Measurements from ENCODE around the gene SIGLEC12.
A peak's percentile ranks its signal among the peaks of the same experiment; 100 is the strongest.

Gene SIGLEC12

GRCh38 chr19:51501594-51502263 lies at the start of gene SIGLEC12:
Gene SIGLEC12 (minus strand): TSS chr19:51501800. CDS start chr19:51501733, 67 bp downstream.
- no peak for DNase-seq

DNA sequence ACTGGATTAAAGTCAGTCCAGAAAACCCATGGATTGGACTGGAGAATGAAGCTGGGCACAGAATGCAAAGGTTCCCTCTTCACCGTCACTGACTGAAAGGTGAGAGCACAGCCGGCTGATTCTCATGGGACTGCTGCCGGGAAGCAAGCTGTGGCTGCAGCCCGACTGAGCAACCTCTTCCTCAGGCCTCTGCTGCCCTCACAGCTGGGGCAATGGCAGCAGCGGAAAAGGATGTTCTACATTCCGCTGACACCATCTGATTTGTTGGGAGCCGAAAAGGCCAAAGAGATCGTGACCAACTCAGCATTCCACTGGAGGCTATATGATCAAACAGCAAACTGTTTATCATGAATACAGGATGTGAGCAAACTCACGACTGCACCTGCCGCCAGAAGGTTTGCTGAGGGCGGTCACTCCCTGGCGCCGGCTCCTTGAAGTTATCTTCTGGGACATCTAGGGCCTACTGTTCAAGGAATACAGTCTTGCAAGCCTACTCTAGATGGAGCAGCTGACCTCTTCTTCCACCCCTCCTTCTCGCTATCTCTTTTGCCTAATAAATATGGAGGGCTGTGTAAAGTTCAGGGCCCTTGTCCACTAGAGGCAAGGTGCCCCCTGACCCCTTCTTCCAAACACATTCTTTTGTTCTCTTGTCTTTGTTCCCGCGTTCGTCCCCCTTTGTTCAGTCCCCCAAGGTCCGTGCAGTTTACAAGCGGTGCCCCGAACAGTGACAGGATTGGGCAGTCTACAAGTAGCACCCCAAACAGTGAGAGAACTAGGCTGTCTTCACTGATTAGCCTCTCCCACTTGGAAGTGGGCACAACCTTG lies 49.5 kb upstream of the SIGLEC12 start:
- DNase-seq, result peak; percentile 4

GRCh38 chr19:51549533-51550324 lies 48.1 kb upstream of the SIGLEC12 start:
- no peak for DNase-seq

DNA sequence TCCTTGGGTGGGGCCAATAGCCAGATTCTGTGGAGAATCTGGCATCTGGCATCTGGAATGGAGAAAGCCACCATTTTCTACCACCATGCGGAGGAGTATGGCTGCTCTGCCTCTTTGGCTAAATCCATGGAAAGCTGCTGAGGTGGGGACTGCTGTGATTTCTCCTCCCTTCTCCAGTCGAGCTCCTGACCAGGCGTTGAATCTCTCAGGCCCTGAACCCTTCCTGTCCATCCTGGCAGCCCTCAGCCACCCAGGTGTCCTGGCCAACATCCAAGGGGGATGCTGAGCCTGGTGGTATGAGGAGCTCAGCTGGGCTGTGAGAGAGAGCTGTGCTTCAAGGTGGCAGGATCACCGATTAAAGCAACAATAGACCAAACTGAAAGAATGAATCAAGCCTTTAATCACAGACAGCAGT lies 47.3 kb upstream of the SIGLEC12 start:
- no peak for DNase-seq

- DNase-seq, result no peak
Observed at GRCh38 chr19:51548213-51548651, 46.6 kb upstream of the SIGLEC12 start.

DNA sequence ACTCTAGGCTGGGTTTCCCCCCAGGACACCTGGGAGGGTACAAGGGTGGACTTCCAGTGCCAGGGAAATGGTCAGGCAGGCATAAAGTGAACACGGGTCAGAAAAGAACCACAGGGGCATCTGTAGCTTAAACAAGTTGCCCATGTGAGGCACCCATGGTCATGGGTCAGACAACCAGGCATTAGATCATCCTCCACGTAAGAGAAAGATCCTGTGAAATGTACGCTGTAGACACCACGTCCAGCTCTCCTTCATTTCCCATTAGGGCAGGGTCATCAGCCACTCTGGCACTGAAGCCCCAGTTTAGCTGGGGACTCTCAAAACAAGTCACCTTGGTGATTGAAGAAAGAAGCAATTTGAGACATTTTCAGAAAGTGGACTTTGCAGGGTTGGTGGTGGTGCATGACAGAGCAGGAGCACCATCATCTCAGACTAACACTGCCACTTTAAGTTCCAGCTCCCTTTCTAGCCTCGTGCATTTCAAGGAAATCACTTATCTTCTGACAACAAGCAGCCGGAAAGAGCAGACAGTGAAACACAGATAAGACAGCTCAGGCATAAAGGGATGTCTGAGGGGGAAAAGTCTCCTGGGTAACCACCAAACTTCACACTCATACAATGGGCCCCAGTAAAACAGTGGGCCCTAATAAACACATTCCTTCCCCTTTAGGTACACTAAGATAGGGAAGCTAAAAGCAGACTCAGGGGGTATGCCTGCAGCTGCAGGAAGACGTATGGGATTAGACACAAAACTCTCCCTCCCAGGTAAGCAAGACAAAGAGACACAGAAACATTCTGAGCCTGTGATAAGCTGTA lies 46.0 kb upstream of the SIGLEC12 start:
- no peak for DNase-seq

DNA sequence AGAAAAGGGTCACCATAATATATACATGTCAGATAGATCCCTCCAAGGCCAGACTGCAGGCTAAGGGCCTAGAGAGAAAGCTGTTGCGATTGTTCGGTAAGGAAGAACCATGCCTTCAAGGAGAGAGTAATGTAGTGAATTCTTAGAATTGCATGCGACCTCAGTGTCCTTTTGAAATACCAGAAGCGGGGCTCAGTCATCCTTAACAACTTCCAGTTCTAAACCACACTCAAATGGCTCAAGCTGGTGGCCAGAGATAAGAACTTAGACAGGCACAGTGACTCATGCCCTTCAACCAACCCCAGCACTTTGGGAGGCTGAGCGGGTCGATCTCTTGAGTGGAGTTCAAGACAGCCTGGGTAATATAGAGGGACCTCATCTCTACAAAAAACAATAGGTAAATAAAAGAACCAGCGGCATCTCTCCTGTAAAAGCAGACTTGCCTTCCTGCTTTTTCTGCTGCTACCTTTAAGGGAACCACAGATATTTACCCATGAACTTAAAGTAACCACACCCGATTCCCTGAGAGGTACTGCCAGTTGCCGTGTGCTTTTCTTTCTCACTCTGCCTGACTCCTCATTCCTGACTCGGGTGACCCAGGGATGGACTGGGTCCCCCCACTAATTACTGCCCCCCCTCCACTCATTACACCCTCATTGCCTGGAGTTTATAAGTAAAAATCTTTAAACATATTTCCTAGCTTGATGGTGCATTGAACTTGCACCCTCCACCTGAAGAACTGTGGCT lies 45.2 kb upstream of the SIGLEC12 start:
- DNase-seq, result no peak

DNA sequence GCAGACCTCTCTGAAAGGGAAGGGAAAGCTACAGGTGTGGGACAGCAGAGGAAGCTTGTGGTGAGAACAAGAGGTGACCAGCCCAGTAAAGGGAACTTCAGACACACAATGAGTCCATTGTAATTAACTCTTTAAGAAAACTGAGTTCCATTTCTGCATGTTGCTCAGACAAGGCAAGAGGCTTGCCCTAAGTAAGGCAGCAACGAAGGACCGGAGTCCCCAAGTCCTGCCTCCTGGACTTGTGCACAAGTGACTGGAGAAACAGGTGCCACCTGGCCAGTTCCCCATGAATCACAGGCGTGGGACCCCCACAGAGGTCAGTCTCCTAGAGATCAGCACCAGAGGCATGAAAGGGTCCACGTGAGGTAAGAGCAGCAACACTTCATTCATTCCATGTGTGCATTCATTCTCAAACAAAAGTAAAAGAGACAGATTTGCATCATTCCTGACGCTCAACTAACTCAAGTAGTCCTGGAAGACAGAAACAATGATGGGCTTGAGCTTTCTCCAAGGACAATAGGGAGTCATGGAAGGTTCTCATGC lies 44.6 kb upstream of the SIGLEC12 start:
- DNase-seq, result no peak

DNA sequence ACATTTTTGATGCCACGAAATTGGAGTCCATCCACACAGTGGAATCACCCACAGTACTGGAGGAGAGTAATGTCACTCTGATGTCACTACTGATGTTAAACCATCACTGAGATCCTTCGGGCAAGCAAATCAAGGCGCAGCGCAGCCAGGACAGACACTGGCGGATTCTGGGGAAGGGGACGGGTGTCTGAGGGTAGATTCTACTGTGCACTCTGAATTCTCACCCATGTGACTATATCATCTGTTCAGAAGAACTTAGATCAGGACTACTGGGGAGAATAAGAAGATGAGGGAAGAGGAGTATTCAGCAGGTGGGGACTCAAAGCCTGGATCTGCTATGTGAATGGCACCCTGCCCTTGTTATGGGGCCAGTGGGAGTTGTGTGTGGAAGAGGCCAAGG lies 42.4 kb upstream of the SIGLEC12 start:
- no peak for DNase-seq

DNA sequence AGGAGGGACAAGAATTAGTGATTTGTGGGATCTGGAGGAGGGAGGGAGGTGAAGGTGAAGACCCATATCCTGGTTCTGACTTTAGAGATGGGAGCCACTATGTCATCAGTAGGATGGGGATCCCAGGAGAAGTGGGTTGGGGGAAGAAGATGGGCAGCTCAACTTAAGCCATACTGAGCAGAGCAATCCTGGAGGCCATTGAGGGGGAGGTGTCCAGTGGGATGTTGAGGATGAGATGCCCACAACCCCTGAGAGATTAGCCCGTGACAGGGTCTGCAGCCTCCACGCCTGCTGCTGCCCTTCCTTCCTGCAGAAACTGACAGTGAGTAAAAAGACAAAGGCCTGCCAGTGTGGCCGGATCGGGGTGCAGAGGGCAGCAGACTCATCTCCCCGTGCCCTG lies 41.1 kb upstream of the SIGLEC12 start:
- DNase-seq, result no peak

GRCh38 chr19:51541458-51542357 lies 40.1 kb upstream of the SIGLEC12 start:
- DNase-seq, result no peak

GRCh38 chr19:51539821-51540366 lies 38.3 kb upstream of the SIGLEC12 start:
- no peak for DNase-seq

DNA sequence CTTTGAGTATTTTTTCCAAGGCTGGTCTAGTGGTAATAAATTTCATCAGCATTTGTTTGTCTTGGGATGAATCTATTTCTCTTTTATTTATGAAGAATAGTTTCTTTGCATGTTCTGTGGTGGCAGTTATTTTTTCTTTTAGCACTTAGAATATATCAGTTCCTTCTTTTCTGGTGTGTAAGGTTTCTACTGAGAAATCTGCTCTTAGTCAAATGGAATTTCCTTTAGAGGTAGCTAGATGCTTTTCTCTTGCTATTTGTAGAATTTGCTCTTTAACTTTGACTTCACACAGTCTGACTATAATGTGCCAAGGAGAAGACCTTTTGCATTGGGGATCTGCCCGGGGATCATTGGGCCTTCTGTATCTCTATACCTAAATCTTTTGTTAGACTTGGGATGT lies 33.9 kb upstream of the SIGLEC12 start:
- DNase-seq, result no peak

- no peak for DNase-seq
Observed at GRCh38 chr19:51531349-51532315, 30.0 kb upstream of the SIGLEC12 start, which contains the start of gene SIGLEC6. Gene SIGLEC6 (minus strand): TSS chr19:51531670. CDS start chr19:51531648, 22 bp downstream.

DNA sequence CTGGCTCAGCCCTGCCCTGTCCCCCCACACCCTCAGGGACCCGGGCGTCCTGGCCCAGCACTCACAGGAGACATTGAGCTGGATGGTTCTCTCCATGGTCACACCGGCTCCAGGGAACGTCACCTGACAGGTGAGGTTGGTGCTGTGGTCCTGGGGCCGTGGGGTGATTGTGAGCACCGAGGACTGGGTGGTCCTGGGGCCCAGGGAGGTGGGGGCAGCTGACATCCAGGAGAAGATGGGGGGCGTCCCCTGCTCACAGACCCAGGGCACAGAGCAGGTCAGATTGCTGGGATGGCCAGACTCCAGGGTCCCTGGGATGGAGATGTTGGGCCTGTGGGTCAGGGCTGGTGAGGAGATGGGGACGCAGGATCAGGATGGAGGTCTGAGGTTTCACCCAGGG lies 29.0 kb upstream of the SIGLEC12 start:
- no peak for DNase-seq

DNA sequence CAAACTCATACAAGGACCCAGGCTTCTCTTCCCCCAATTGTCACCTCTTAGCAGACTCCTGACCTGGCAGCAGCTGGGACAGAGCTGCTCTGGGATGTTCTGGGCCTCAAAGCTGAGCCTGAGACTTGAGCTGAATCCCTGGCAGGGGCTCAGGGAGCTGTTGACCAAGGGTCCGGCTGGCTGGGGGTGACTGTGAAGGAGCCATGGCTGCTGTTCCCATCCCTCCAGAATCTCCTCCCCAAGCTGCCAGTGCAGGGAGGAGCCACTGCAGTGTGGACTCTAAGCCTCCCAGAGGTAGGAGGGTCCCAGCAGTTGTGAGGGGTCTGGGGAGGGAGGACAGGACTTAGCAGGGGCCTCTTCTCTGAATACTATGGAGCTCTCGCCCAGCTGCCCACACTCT lies 27.7 kb upstream of the SIGLEC12 start:
- DNase-seq, result no peak

DNA sequence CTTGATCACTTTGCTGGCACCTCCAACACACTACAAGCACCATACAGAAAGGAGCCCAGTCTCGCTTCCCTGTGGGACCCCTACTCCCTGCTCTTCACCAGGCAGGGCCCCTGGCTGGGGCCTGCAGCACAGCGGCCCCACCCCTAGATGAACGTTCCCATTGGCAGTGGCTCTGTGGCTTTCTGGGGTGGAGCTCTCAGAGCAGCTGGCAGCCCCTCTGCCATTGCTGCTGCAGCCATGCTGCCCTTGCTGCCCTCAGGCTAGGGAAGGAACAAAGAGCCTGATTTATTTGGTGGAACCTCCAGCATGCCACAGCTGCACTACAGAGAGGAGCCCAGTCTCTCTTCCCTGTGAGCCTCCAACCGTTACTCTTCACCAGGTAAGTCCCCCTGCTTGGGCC lies 24.1 kb upstream of the SIGLEC12 start:
- no peak for DNase-seq

DNA sequence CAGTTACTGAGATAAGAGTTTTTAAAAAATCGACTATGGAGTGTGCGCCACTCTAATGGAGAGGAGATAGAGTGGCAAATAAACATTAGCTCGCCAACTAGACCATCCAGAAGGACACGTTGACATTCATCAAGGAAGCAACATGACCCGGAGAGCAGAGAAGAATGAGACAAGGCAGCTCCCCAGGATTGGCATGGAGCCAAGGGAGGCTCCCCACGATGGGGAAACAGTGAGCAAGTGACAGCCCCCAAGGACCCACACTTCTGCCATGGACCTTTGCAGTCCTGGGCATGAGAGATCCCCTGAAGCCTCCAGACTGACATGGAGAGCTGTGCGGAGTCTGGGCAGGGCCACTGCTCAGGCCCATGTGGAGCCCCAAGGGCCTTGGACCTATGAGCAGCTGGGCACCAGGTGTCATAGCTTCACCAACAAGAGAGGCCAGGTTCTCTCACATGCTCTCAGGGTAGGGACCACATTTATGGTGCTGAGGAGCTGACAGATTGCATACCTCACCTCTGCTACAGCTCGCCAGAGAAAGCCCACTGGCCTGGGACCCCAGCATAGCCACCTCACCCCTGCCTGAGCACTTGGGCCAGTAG lies 23.2 kb upstream of the SIGLEC12 start:
- no peak for DNase-seq

Measured in NCI-H2171 treated with DMSO at 0.1 percent for 48 hours (cell line).